ENCODE results near the gene MICOS13. TPM values are rescaled to one million over a fixed set of nuclear protein-coding genes. Genes with fewer than 3 reads are reported as not detected.

MICOS13 gene
- total RNA-seq, 1 experiment from 2014 or later: 93.5 TPM

DNA sequence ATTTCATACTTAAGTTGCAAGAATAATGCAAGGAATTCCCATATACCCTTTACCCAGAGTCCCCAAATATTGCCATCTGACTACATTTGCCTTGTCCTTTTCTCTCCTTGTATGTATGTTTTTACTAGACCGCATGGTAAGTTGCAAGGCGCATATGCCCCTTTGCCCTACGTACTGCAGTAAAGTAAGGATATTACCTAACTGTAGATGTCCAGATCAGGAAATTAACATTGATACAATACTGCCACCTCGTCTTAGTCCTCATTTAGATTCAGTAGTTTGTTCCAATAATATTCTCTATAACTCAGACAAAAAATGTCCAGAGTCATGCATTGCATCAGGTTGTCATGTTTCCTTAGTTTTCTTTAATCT lies 48.1 kb downstream of the MICOS13 start:
- no peak overlapping the region for H3K27ac ChIP-seq (ENCODE audit: low read length)
- H3K4me3 ChIP-seq (ENCODE audit: low read depth in 2 of 2, low read length in 2 of 2): no peak overlapping the region
- no peaks in the 10 kb centered on the region for H3K27me3 ChIP-seq (ENCODE audit: control insufficient read depth, insufficient read depth, low read length)
- ChIA-PET POLR2A (no interaction called here), CTCF (no interaction called here)
- no peak for DNase-seq (ENCODE audit: low read depth, low spot score)
- intact Hi-C loops (cut with micrococcal nuclease; ENCODE audit: unreplicated experiment) (no loop called here), in situ Hi-C loops (cut with HindIII; ENCODE audit: low pct_unique_long_range_greater_than_20kb, low sequenced_read_pairs) (no loop called here)
- peaks cover 6% of the 10 kb centered on the region; the same call in 1 of the 2 replicates for H3K36me3 ChIP-seq (ENCODE audit: control insufficient read depth, insufficient read depth, low read length)
- ATAC-seq: no peak
- no peaks in the 10 kb centered on the region for H3K9me3 ChIP-seq (ENCODE audit: control insufficient read depth, insufficient read depth, low read depth, low read length)
- BruUV-seq (replicated peaks): no TSS peak
- H3K4me1 ChIP-seq (ENCODE audit: control insufficient read depth, insufficient read depth, low read length): no peaks in the 10 kb centered on the region; the same call in 1 of the 2 replicates
- TF ChIP-seq, protein P1, sequence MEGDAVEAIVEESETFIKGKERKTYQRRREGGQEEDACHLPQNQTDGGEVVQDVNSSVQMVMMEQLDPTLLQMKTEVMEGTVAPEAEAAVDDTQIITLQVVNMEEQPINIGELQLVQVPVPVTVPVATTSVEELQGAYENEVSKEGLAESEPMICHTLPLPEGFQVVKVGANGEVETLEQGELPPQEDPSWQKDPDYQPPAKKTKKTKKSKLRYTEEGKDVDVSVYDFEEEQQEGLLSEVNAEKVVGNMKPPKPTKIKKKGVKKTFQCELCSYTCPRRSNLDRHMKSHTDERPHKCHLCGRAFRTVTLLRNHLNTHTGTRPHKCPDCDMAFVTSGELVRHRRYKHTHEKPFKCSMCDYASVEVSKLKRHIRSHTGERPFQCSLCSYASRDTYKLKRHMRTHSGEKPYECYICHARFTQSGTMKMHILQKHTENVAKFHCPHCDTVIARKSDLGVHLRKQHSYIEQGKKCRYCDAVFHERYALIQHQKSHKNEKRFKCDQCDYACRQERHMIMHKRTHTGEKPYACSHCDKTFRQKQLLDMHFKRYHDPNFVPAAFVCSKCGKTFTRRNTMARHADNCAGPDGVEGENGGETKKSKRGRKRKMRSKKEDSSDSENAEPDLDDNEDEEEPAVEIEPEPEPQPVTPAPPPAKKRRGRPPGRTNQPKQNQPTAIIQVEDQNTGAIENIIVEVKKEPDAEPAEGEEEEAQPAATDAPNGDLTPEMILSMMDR (IDR thresholded peaks at IDR 0.05): no peak
- no peak for TF ChIP-seq SIN3A (IDR thresholded peaks at IDR 0.05; ENCODE audit: borderline replicate concordance, insufficient read depth, low read depth, low read length)
- TF ChIP-seq, protein P2, sequence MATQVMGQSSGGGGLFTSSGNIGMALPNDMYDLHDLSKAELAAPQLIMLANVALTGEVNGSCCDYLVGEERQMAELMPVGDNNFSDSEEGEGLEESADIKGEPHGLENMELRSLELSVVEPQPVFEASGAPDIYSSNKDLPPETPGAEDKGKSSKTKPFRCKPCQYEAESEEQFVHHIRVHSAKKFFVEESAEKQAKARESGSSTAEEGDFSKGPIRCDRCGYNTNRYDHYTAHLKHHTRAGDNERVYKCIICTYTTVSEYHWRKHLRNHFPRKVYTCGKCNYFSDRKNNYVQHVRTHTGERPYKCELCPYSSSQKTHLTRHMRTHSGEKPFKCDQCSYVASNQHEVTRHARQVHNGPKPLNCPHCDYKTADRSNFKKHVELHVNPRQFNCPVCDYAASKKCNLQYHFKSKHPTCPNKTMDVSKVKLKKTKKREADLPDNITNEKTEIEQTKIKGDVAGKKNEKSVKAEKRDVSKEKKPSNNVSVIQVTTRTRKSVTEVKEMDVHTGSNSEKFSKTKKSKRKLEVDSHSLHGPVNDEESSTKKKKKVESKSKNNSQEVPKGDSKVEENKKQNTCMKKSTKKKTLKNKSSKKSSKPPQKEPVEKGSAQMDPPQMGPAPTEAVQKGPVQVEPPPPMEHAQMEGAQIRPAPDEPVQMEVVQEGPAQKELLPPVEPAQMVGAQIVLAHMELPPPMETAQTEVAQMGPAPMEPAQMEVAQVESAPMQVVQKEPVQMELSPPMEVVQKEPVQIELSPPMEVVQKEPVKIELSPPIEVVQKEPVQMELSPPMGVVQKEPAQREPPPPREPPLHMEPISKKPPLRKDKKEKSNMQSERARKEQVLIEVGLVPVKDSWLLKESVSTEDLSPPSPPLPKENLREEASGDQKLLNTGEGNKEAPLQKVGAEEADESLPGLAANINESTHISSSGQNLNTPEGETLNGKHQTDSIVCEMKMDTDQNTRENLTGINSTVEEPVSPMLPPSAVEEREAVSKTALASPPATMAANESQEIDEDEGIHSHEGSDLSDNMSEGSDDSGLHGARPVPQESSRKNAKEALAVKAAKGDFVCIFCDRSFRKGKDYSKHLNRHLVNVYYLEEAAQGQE (IDR thresholded peaks at IDR 0.05; ENCODE audit: insufficient read depth in 1 of 2, low read depth in 2 of 2, low read length in 1 of 2): no peak

DNA sequence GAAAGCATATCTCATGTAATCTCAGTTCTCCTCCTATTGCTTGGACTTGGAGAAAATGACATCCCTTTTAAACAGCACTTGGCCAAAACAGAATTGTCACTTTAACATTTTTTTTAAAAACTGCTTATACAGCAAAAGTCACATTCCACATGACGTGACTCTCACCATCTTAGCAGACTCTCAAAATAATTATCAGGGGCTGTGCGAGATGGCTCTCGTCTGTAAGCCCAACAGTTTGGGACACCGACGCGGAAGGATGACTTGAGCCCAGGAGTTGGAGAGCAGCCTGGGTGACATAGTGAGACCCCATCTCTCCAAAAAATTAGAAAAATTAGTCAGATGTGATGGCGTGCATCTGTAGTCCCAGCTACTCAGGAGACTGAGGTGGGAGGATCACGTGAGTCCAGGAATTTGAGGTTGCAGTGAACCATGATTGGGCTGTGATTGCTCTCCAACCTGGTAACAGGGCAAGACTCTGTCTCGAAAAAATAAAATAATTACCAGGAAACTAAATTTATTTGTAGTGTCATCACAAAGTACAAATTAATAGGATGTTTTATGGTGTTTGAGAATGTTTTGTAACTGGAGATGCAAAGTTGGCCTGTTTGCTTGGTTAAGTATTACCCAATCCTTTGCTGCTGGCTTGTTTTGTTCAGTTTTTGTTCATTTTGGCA lies 48.6 kb downstream of the MICOS13 start:
- Histone ChIP-seq H3K36me3 (ENCODE audit: control insufficient read depth, insufficient read depth, low read length) (peaks cover 10% of the 10 kb centered on the region; the same call in 1 of the 2 replicates), H3K27ac (ENCODE audit: low read length) (no peak overlapping the region), H3K27me3 (ENCODE audit: control insufficient read depth, insufficient read depth, low read length) (no peaks in the 10 kb centered on the region), H3K9me3 (ENCODE audit: control insufficient read depth, insufficient read depth, low read depth, low read length) (no peaks in the 10 kb centered on the region), H3K4me3 (ENCODE audit: low read depth in 2 of 2, low read length in 2 of 2) (no peak overlapping the region), H3K4me1 (ENCODE audit: control insufficient read depth, insufficient read depth, low read length) (no peaks in the 10 kb centered on the region; the same call in 1 of the 2 replicates)
- POLR2A ChIA-PET: no interaction called here
- in situ Hi-C loops (cut with HindIII; ENCODE audit: low pct_unique_long_range_greater_than_20kb, low sequenced_read_pairs): no loop called here
- no peak for DNase-seq (ENCODE audit: low read depth, low spot score)
- intact Hi-C loops (cut with micrococcal nuclease; ENCODE audit: unreplicated experiment): no loop called here
- CTCF ChIA-PET: no interaction called here
- no TSS peak for BruUV-seq (replicated peaks)
- TF ChIP-seq POLR2AphosphoS5 (IDR thresholded peaks at IDR 0.05; ENCODE audit: low read depth, low read length) (no peak), SIN3A (IDR thresholded peaks at IDR 0.05; ENCODE audit: borderline replicate concordance, insufficient read depth, low read depth, low read length) (no peak), TCF7L2 (IDR thresholded peaks at IDR 0.05; ENCODE audit: low read depth, low read length) (no peak)
- TF ChIP-seq, protein P1 (IDR thresholded peaks at IDR 0.05): no peak
- TF ChIP-seq, protein P2 (IDR thresholded peaks at IDR 0.05; ENCODE audit: insufficient read depth in 1 of 2, low read depth in 2 of 2, low read length in 1 of 2): no peak
- no peak for ATAC-seq
